Measurements from ENCODE around the gene NR3C2.

Gene NR3C2

DNA sequence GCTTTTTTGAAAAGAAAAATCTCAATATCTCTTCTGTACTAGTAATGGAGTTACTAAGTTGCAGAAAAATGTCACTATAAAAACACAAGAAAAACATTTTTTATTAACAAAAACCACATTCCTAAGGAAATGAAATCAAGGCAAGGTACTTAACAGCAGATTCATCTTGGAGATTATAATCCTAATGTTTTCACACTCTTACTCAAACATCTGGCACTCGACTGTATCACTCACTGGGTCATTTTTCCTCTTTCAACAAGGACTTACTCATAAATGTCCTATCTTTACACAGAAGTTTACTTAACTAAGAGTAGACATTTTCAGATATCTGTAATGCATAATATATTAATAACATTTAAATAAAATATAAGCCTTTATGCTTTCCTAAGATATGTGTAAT, 216.6 kb downstream of the NR3C2 start:
- Histone ChIP-seq H3K27me3 (ENCODE audit: insufficient read depth, low read length) (no peaks in the 10 kb centered on the region), H3K4me3 (ENCODE audit: low read depth, low read length, poor library complexity, severe bottlenecking) (no peak overlapping the region), H3K9ac (ENCODE audit: low read length) (no peak overlapping the region), H3K36me3 (ENCODE audit: insufficient read depth, low read length) (no peaks in the 10 kb centered on the region), H3K4me2 (ENCODE audit: low read length) (no peak overlapping the region), H3K4me1 (ENCODE audit: insufficient read depth, low read length, severe bottlenecking) (peaks cover 7% of the 10 kb centered on the region), H2AFZ (ENCODE audit: low read length) (no peak overlapping the region), H3K27ac (ENCODE audit: low read depth, low read length, poor library complexity, severe bottlenecking) (no peak overlapping the region), H4K20me1 (ENCODE audit: insufficient read depth, low read length) (no peaks in the 10 kb centered on the region), H3K79me2 (ENCODE audit: insufficient read depth, low read length) (no peaks in the 10 kb centered on the region), H3F3A (ENCODE audit: insufficient read depth, low read length) (no peaks in the 10 kb centered on the region), H3K9me2 (ENCODE audit: low read depth, low read length) (no peaks in the 10 kb centered on the region), H3K9me3 (ENCODE audit: low read length) (no peaks in the 10 kb centered on the region)
- no peak for TF ChIP-seq EZH2 (IDR thresholded peaks at IDR 0.05; ENCODE audit: borderline replicate concordance, low read length)
- TF ChIP-seq CTCF (IDR thresholded peaks at IDR 0.05; ENCODE audit: low read length) = no peak

DNA sequence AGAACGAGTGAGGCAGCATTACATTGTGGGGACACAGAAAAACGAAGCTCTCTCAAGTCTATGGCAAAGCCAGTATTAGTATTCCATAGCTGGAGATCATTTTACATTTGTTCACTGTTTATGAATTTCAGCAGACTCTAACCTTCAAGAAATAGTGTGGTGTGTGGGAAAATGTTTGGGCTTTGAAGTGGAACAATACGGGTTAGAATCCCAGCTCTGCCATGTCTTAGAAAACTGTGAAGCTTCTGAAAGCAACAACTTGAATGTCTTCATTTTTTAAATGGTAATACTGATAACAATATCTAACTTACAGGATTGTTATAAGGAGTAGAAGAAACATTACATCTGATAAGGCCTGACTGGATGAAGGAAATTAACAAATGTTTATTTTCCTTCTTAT, 217.7 kb downstream of the NR3C2 start:
- no peaks in the 10 kb centered on the region for H3K27me3 ChIP-seq (ENCODE audit: insufficient read depth, low read length)
- peaks cover 7% of the 10 kb centered on the region for H3K4me1 ChIP-seq (ENCODE audit: insufficient read depth, low read length, severe bottlenecking)
- no peak overlapping the region for H3K4me2 ChIP-seq (ENCODE audit: low read length)
- no peaks in the 10 kb centered on the region for H3K36me3 ChIP-seq (ENCODE audit: insufficient read depth, low read length)
- H2AFZ ChIP-seq (ENCODE audit: low read length) = no peak overlapping the region
- H3F3A ChIP-seq (ENCODE audit: insufficient read depth, low read length) = no peaks in the 10 kb centered on the region
- H3K9me2 ChIP-seq (ENCODE audit: low read depth, low read length) = no peaks in the 10 kb centered on the region
- no peaks in the 10 kb centered on the region for H4K20me1 ChIP-seq (ENCODE audit: insufficient read depth, low read length)
- no peak overlapping the region for H3K27ac ChIP-seq (ENCODE audit: low read depth, low read length, poor library complexity, severe bottlenecking)
- H3K4me3 ChIP-seq (ENCODE audit: low read depth, low read length, poor library complexity, severe bottlenecking) = no peak overlapping the region
- TF ChIP-seq EZH2 (IDR thresholded peaks at IDR 0.05; ENCODE audit: borderline replicate concordance, low read length) (no peak), CTCF (IDR thresholded peaks at IDR 0.05; ENCODE audit: low read length) (no peak)
- H3K9me3 ChIP-seq (ENCODE audit: low read length) = no peaks in the 10 kb centered on the region
- H3K9ac ChIP-seq (ENCODE audit: low read length) = no peak overlapping the region
- H3K79me2 ChIP-seq (ENCODE audit: insufficient read depth, low read length) = no peaks in the 10 kb centered on the region

GRCh38 chr4:148222991-148223660, 219.1 kb downstream of the NR3C2 start:
- Histone ChIP-seq H3K27me3 (ENCODE audit: insufficient read depth, low read length) (no peaks in the 10 kb centered on the region), H3K4me3 (ENCODE audit: low read depth, low read length, poor library complexity, severe bottlenecking) (no peak overlapping the region), H3F3A (ENCODE audit: insufficient read depth, low read length) (no peaks in the 10 kb centered on the region), H3K36me3 (ENCODE audit: insufficient read depth, low read length) (no peaks in the 10 kb centered on the region), H3K4me1 (ENCODE audit: insufficient read depth, low read length, severe bottlenecking) (peaks cover 9% of the 10 kb centered on the region), H3K9me2 (ENCODE audit: low read depth, low read length) (no peaks in the 10 kb centered on the region), H3K79me2 (ENCODE audit: insufficient read depth, low read length) (no peaks in the 10 kb centered on the region), H4K20me1 (ENCODE audit: insufficient read depth, low read length) (no peaks in the 10 kb centered on the region), H3K4me2 (ENCODE audit: low read length) (no peak overlapping the region), H3K27ac (ENCODE audit: low read depth, low read length, poor library complexity, severe bottlenecking) (no peak overlapping the region), H2AFZ (ENCODE audit: low read length) (no peak overlapping the region), H3K9me3 (ENCODE audit: low read length) (no peaks in the 10 kb centered on the region), H3K9ac (ENCODE audit: low read length) (no peak overlapping the region)
- TF ChIP-seq CTCF (IDR thresholded peaks at IDR 0.05; ENCODE audit: low read length) (no peak), EZH2 (IDR thresholded peaks at IDR 0.05; ENCODE audit: borderline replicate concordance, low read length) (no peak)

Data from OCI-LY1 (cell line).